Measurements from ENCODE around the gene ITM2C.

ITM2C gene

GRCh38 chr2:230899287-230899686, 34.5 kb downstream of the ITM2C start:
- in situ Hi-C loops (cut with HindIII; ENCODE audit: low sequenced_read_pairs): no loop called here

GRCh38 chr2:230899786-230900185, 35.0 kb downstream of the ITM2C start:
- no peak for DNase-seq (ENCODE audit: low read depth, low spot score)
- H3K4me3 ChIP-seq (ENCODE audit: low read depth, low read length): no peak overlapping the region
- in situ Hi-C loops (cut with HindIII; ENCODE audit: low sequenced_read_pairs): no loop called here
- TF ChIP-seq, protein P1, sequence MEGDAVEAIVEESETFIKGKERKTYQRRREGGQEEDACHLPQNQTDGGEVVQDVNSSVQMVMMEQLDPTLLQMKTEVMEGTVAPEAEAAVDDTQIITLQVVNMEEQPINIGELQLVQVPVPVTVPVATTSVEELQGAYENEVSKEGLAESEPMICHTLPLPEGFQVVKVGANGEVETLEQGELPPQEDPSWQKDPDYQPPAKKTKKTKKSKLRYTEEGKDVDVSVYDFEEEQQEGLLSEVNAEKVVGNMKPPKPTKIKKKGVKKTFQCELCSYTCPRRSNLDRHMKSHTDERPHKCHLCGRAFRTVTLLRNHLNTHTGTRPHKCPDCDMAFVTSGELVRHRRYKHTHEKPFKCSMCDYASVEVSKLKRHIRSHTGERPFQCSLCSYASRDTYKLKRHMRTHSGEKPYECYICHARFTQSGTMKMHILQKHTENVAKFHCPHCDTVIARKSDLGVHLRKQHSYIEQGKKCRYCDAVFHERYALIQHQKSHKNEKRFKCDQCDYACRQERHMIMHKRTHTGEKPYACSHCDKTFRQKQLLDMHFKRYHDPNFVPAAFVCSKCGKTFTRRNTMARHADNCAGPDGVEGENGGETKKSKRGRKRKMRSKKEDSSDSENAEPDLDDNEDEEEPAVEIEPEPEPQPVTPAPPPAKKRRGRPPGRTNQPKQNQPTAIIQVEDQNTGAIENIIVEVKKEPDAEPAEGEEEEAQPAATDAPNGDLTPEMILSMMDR (IDR thresholded peaks at IDR 0.05; ENCODE audit: low read depth, low read length): no peak

More at GRCh38 chr2:230899287-230899686, 34.5 kb downstream of the ITM2C start:
- no peak for DNase-seq (ENCODE audit: low read depth, low spot score)
- TF ChIP-seq, protein P1 (IDR thresholded peaks at IDR 0.05; ENCODE audit: low read depth, low read length): no peak
- H3K4me3 ChIP-seq (ENCODE audit: low read depth, low read length): no peak overlapping the region

DNA sequence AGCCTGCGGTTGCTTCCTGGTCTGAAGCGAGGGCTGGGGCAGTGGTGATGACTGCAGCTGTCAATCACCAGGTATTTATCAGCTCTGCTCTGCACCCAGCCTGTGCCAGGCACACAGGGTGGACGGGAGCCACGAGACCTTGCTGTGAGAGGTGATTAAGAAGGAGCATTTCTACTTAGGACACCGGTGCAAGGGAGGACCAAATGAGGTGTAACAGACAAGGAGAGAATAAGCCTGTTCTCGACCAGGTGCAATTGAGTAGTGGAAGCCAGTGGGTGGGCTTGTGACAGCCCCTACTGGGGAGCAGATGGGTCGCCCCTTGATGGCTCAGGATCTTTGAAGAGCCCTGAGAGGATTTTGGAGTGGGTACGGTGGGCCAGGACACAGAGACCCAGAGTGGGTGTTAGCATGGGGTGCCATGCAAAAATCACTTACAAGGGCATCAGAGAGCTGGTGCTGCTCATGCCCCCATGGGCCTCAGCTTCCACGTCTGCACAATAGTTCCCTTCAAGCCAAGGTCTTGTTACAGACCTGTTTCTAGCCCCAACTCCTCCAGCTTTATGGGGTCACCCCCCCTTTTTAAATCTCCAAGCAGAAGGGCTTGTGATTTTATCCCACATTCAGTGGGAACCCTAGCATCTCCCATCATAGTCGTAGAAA, 35.7 kb downstream of the ITM2C start:
- no peak for DNase-seq (ENCODE audit: low read depth, low spot score)
- no peak overlapping the region for H3K4me3 ChIP-seq (ENCODE audit: low read depth, low read length)
- TF ChIP-seq, protein P1 (IDR thresholded peaks at IDR 0.05; ENCODE audit: low read depth, low read length): no peak
- in situ Hi-C loops (cut with HindIII; ENCODE audit: low sequenced_read_pairs): no loop called here

DNA sequence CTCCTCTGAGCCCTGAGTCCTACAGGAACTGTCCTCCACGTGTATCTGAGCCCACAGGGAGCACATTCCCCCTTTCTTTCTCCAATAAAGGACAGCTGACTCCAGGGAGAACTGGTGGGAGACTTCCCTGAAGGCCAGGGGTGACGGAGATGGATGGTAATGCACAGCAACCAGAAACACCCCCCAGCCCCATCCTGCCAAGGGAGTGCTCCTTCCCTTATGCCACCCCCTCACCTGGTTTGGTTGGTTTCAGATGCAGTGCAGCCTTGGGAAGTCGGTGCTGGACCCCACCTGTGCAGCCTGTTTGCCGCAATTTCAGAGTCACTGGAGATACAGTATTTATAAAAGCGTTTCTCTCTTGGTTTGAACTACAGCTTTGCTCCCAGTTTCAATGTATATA, 36.3 kb downstream of the ITM2C start:
- in situ Hi-C loops (cut with HindIII; ENCODE audit: low sequenced_read_pairs): no loop called here
- DNase-seq (ENCODE audit: low read depth, low spot score): no peak
- TF ChIP-seq, protein P1 (IDR thresholded peaks at IDR 0.05; ENCODE audit: low read depth, low read length): no peak
- no peak overlapping the region for H3K4me3 ChIP-seq (ENCODE audit: low read depth, low read length)

DNA sequence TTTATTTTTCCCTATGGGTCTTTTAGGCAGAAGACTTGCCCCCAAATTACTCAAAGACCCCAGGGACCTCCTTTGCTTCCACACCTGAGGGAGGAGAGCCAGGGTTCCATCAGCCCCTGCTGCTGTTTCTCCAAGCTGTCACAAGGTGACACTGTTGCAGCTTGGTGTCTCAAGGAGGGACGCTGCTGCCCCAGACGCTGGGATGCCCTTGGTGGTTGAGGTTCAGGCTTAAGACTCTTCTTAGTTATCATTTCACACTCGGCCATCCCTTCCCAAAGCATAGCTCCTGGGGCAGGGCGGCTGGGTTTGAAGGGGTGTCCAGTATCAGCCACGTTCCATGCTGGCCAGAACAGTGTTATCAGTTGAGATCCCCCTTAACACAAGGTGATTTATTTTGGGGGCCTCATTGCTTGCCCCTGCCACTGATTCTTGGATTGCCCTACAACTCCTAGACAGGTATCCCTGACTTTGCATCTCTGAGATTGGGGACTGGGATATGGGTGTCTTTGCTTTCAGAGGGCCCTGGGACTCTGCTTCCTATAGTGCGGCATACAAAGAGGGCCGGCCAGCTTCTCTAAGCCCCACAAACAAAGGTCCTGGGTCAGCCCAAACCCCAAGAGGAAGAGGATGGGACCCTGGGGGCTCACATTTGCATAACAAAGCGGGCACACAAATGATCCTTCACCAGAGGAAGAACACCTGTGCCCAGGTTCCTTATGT, 37.6 kb downstream of the ITM2C start:
- no peak overlapping the region for H3K4me3 ChIP-seq (ENCODE audit: low read depth, low read length)
- in situ Hi-C loops (cut with HindIII; ENCODE audit: low sequenced_read_pairs): no loop called here
- TF ChIP-seq, protein P1 (IDR thresholded peaks at IDR 0.05; ENCODE audit: low read depth, low read length): peak; percentile 94
- DNase-seq (ENCODE audit: low read depth, low spot score): peak; percentile 62

DNA sequence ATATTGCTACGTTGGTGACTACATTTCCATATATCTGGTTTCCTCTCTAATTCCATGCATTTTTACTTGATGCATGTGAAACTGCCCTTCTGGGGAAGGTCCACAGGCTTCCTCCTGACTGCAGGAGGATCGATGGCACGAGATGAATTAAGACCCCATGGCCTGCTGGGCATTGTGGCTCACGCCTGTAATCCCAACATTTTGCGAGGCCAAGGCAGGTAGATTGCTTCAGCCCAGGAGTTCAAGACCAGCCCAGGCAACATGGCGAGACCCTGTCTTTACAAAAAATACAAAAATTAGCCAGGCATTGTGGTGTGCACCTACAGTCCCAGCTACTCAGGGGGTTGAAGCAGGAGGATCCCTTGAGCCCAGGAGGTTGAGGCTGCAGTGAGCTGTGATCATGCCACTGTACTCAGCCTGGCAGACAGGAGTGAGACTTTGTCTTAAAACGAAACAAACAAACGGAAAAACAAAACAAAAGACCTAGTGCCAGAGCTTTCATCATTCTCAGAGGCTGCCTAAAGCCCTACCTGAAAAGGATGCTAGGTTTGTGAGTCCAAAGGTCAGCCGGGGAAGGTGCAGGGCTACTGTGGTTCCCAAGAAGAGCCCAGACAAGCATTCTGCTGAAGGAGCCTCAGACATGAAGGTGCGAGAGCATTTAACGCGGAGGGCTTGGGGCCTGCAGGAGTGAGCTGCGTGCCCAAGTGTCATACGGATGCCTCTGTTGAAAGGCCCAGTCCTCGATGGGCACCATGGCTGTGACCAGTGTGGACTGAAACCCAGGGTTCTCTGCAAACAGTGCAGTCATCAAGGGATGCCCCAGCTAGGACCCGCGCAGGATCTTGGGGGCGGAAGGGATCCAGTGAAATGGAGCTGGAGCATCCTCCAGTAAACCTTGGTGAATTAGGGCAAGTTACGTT, 38.7 kb downstream of the ITM2C start:
- in situ Hi-C loops (cut with HindIII; ENCODE audit: low sequenced_read_pairs): no loop called here
- H3K4me3 ChIP-seq (ENCODE audit: low read depth, low read length): no peak overlapping the region
- TF ChIP-seq, protein P1 (IDR thresholded peaks at IDR 0.05; ENCODE audit: low read depth, low read length): no peak
- DNase-seq (ENCODE audit: low read depth, low spot score): no peak

Data from astrocyte of the spinal cord (primary cell).